Glutamatergic neuron (in vitro differentiated cells): ENCODE measurements around the gene PIGZ. TPM values are rescaled to one million over a fixed set of nuclear protein-coding genes. Genes with fewer than 3 reads are reported as not detected.

Experiments
- DNase-seq: peaks from one replicate; pipeline ENCODE4 v3.0.0; 2022
- H3K27ac Mint-ChIP-seq: one replicate; pipeline ENCODE4 v1.8.0; 2020; ENCODE audit warnings: mild to moderate bottlenecking, mixed read lengths, inconsistent platforms; ENCODE audit not compliant: unreplicated experiment
- H3K27me3 Mint-ChIP-seq: one replicate; pipeline ENCODE4 v1.8.0; 2020; ENCODE audit warnings: mild to moderate bottlenecking, moderate library complexity, mixed read lengths, inconsistent platforms; ENCODE audit not compliant: unreplicated experiment
- H3K36me3 Mint-ChIP-seq: one replicate; pipeline ENCODE4 v1.8.0; 2020; ENCODE audit warnings: mild to moderate bottlenecking, mixed read lengths, inconsistent platforms; ENCODE audit not compliant: unreplicated experiment
- H3K4me1 Mint-ChIP-seq: one replicate; pipeline ENCODE4 v1.8.0; 2020; ENCODE audit warnings: mild to moderate bottlenecking, low read depth, mixed read lengths, inconsistent platforms; ENCODE audit not compliant: unreplicated experiment
- H3K4me3 Mint-ChIP-seq: one replicate; pipeline ENCODE4 v1.8.0; 2020; ENCODE audit warnings: mild to moderate bottlenecking, mixed read lengths, inconsistent platforms; ENCODE audit not compliant: unreplicated experiment
- H3K9me3 Mint-ChIP-seq: one replicate; pipeline ENCODE4 v1.8.0; 2020; ENCODE audit warnings: mild to moderate bottlenecking, moderate library complexity, mixed read lengths, inconsistent platforms; ENCODE audit not compliant: unreplicated experiment
- total RNA-seq: library from RNA; stranded (reverse); fragmentation: NEBNext Ultra II Directional; extraction: Animal tissue kit (Norgen Biotek cat#: 25700); gene quantifications from one replicate; pipeline ENCODE4 v1.2.1, GENCODE V29; 2021; ENCODE audit not compliant: unreplicated experiment
- TF ChIP-seq, protein P1 (sequence below): fragments of 200-600 bp; sonication (generic); IDR thresholded peaks from one replicate; pipeline ENCODE4 v1.5.0; 2021; ENCODE audit not compliant: partially characterized antibody, unreplicated experiment

Gene PIGZ
- total RNA-seq, 1 donor from 2014 or later, result 4.7 TPM

GRCh38 chr3:196936288-196936687, 32.3 kb downstream of the PIGZ start:
- peaks cover 13% of the 10 kb centered on the region for H3K4me1 Mint-ChIP-seq
- H3K27ac Mint-ChIP-seq, result no peak overlapping the region
- H3K4me3 Mint-ChIP-seq, result no peak overlapping the region
- peaks cover 4% of the 10 kb centered on the region for H3K9me3 Mint-ChIP-seq
- DNase-seq, result no peak
- peaks cover 6% of the 10 kb centered on the region for H3K27me3 Mint-ChIP-seq
- no peaks in the 10 kb centered on the region for H3K36me3 Mint-ChIP-seq
- TF ChIP-seq, protein P1, sequence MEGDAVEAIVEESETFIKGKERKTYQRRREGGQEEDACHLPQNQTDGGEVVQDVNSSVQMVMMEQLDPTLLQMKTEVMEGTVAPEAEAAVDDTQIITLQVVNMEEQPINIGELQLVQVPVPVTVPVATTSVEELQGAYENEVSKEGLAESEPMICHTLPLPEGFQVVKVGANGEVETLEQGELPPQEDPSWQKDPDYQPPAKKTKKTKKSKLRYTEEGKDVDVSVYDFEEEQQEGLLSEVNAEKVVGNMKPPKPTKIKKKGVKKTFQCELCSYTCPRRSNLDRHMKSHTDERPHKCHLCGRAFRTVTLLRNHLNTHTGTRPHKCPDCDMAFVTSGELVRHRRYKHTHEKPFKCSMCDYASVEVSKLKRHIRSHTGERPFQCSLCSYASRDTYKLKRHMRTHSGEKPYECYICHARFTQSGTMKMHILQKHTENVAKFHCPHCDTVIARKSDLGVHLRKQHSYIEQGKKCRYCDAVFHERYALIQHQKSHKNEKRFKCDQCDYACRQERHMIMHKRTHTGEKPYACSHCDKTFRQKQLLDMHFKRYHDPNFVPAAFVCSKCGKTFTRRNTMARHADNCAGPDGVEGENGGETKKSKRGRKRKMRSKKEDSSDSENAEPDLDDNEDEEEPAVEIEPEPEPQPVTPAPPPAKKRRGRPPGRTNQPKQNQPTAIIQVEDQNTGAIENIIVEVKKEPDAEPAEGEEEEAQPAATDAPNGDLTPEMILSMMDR, result no peak

GRCh38 chr3:196932600-196932999, 36.0 kb downstream of the PIGZ start:
- H3K27me3 Mint-ChIP-seq, result peaks cover 2% of the 10 kb centered on the region
- no peak for DNase-seq
- H3K36me3 Mint-ChIP-seq, result no peaks in the 10 kb centered on the region
- H3K4me3 Mint-ChIP-seq, result no peak overlapping the region
- H3K9me3 Mint-ChIP-seq, result peaks cover 2% of the 10 kb centered on the region
- H3K27ac Mint-ChIP-seq, result peak overlapping the region; percentile 50
- peaks cover 15% of the 10 kb centered on the region for H3K4me1 Mint-ChIP-seq
- TF ChIP-seq, protein P1, result no peak

GRCh38 chr3:196931828-196932587, 36.6 kb downstream of the PIGZ start:
- no peak for DNase-seq
- TF ChIP-seq, protein P1, result no peak
- peak overlapping the region; percentile 50 for H3K27ac Mint-ChIP-seq
- H3K4me1 Mint-ChIP-seq, result peaks cover 15% of the 10 kb centered on the region
- H3K9me3 Mint-ChIP-seq, result peaks cover 2% of the 10 kb centered on the region
- no peak overlapping the region for H3K4me3 Mint-ChIP-seq
- peaks cover 2% of the 10 kb centered on the region for H3K27me3 Mint-ChIP-seq
- H3K36me3 Mint-ChIP-seq, result no peaks in the 10 kb centered on the region

DNA sequence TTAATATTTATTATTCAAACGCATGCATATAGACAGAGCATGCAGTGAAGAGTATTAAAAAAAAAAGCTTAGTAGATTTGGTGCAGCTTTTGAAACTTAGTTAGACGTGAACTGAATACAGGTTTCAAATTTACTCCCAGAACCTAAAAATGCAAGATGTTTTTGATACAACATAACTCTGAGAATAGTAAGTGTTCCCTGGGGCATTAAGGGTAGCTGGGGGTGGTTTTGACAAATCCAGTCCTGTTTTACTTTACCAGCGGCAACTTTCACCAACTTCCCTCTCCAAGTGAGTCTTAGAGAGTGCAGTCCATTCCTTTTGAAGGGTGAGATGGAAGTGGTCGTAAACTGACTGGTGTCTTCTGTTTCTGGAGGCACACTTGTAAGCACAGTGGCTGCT, 37.5 kb downstream of the PIGZ start:
- no peak for DNase-seq
- TF ChIP-seq, protein P1, result no peak
- H3K27me3 Mint-ChIP-seq, result peaks cover 2% of the 10 kb centered on the region
- H3K36me3 Mint-ChIP-seq, result no peaks in the 10 kb centered on the region
- H3K9me3 Mint-ChIP-seq, result peaks cover 2% of the 10 kb centered on the region
- H3K4me1 Mint-ChIP-seq, result peaks cover 15% of the 10 kb centered on the region
- peak overlapping the region; percentile 2 for H3K4me3 Mint-ChIP-seq
- H3K27ac Mint-ChIP-seq, result no peak overlapping the region
